Measurements from ENCODE around the gene PPIA. TPM values are rescaled to one million over a fixed set of nuclear protein-coding genes. Genes with fewer than 3 reads are reported as not detected.

Gene PPIA
- total and polyA plus RNA-seq, 2 donors (not counting 1 experiment from before 2014, with no cell fraction given), result 807 to 1,498 TPM

GRCh38 chr7:44757311-44757710 lies 39.2 kb upstream of the PPIA start:
- H3K4me1 ChIP-seq (ENCODE audit: control insufficient read depth in 2 of 2, insufficient read depth in 2 of 2, low read length in 2 of 2), result peaks cover 41 to 44% of the 10 kb centered on the region in 2 donors
- no peak overlapping the region for H3K27ac ChIP-seq (ENCODE audit: low read length in 2 of 2)
- H3K79me2 ChIP-seq (ENCODE audit: control insufficient read depth, insufficient read depth, low read length), result peaks cover 69% of the 10 kb centered on the region
- H3K9me3 ChIP-seq (ENCODE audit: control extremely low read depth in 1 of 3, control insufficient read depth in 2 of 3, insufficient read depth in 1 of 3, low read length in 2 of 3), result no peaks in the 10 kb centered on the region
- H3K4me3 Mint-ChIP-seq, result no peak overlapping the region
- no peak overlapping the region for H3K27ac Mint-ChIP-seq
- H4K20me1 ChIP-seq (ENCODE audit: control insufficient read depth, insufficient read depth, low read length, poor library complexity, severe bottlenecking), result peaks cover 77% of the 10 kb centered on the region
- H3K27me3 ChIP-seq (replicated peaks in 1 of 4; ENCODE audit: control extremely low read depth in 1 of 4, control insufficient read depth in 3 of 4, insufficient read depth in 4 of 4, low read length in 3 of 4), result no peaks in the 10 kb centered on the region
- no peaks in the 10 kb centered on the region for H3K9me3 Mint-ChIP-seq (ENCODE audit: insufficient read depth)
- intact Hi-C loops (cut with micrococcal nuclease), result no loop called here
- H3K4me1 Mint-ChIP-seq, result peaks cover 41% of the 10 kb centered on the region
- no peak overlapping the region for H3K9ac ChIP-seq (ENCODE audit: low read length)
- H3K4me2 ChIP-seq (replicated peaks; ENCODE audit: low read depth, low read length, poor library complexity, severe bottlenecking), result no peak overlapping the region
- H3K36me3 ChIP-seq (replicated peaks in 1 of 2; ENCODE audit: control extremely low read depth in 1 of 2, control insufficient read depth in 1 of 2, extremely low read depth in 1 of 2, insufficient read depth in 2 of 2, low read length in 1 of 2), result peaks cover 0 to 66% of the 10 kb centered on the region in 2 experiments
- ChIA-PET CTCF (no interaction called here), POLR2A (no interaction called here)
- DNase-seq (no peak), ATAC-seq (ENCODE audit: low read depth) (no peak)
- no peak overlapping the region for H3K4me3 ChIP-seq (ENCODE audit: control extremely low read depth in 1 of 5, extremely low read depth in 1 of 5, insufficient read depth in 1 of 5, low read depth in 2 of 5, low read length in 4 of 5)
- no peak overlapping the region for H2AFZ ChIP-seq (ENCODE audit: insufficient read depth, low read depth, low read length, poor library complexity, severe bottlenecking)
- 97% methylated on average over 10 of the region's 10 CpGs for WGBS (ENCODE audit: insufficient coverage)
- TF ChIP-seq, protein P1, sequence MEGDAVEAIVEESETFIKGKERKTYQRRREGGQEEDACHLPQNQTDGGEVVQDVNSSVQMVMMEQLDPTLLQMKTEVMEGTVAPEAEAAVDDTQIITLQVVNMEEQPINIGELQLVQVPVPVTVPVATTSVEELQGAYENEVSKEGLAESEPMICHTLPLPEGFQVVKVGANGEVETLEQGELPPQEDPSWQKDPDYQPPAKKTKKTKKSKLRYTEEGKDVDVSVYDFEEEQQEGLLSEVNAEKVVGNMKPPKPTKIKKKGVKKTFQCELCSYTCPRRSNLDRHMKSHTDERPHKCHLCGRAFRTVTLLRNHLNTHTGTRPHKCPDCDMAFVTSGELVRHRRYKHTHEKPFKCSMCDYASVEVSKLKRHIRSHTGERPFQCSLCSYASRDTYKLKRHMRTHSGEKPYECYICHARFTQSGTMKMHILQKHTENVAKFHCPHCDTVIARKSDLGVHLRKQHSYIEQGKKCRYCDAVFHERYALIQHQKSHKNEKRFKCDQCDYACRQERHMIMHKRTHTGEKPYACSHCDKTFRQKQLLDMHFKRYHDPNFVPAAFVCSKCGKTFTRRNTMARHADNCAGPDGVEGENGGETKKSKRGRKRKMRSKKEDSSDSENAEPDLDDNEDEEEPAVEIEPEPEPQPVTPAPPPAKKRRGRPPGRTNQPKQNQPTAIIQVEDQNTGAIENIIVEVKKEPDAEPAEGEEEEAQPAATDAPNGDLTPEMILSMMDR (IDR thresholded peaks at IDR 0.05), result no peak
- TF ChIP-seq EZH2 (IDR thresholded peaks at IDR 0.05; ENCODE audit: borderline replicate concordance, insufficient read depth, low read depth, low read length, poor library complexity, severe bottlenecking), result no peak
- H3K27me3 Mint-ChIP-seq, result no peaks in the 10 kb centered on the region

- H3K36me3 ChIP-seq (replicated peaks in 1 of 2; ENCODE audit: control extremely low read depth in 1 of 2, control insufficient read depth in 1 of 2, extremely low read depth in 1 of 2, insufficient read depth in 2 of 2, low read length in 1 of 2), result peaks cover 0 to 69% of the 10 kb centered on the region in 2 experiments
- POLR2A ChIA-PET, result no interaction called here
These were observed 38.7 kb upstream of the PPIA start for GRCh38 chr7:44757739-44758138.

More at GRCh38 chr7:44757739-44758138, 38.7 kb upstream of the PPIA start:
- H3K9me3 ChIP-seq (ENCODE audit: control extremely low read depth in 1 of 3, control insufficient read depth in 2 of 3, insufficient read depth in 1 of 3, low read length in 2 of 3), result no peaks in the 10 kb centered on the region
- 100% methylated on average over 5 of the region's 7 CpGs for WGBS (ENCODE audit: insufficient coverage)
- CTCF ChIA-PET, result no interaction called here
- Mint-ChIP-seq H3K4me3 (no peak overlapping the region), H3K9me3 (ENCODE audit: insufficient read depth) (no peaks in the 10 kb centered on the region), H3K27me3 (no peaks in the 10 kb centered on the region), H3K4me1 (peaks cover 37% of the 10 kb centered on the region), H3K27ac (no peak overlapping the region)
- H3K4me1 ChIP-seq (ENCODE audit: control insufficient read depth in 2 of 2, insufficient read depth in 2 of 2, low read length in 2 of 2), result peaks cover 37 to 39% of the 10 kb centered on the region in 2 donors
- DNase-seq (no peak), ATAC-seq (ENCODE audit: low read depth) (no peak)
- TF ChIP-seq, protein P1 (IDR thresholded peaks at IDR 0.05), result no peak
- TF ChIP-seq EZH2 (IDR thresholded peaks at IDR 0.05; ENCODE audit: borderline replicate concordance, insufficient read depth, low read depth, low read length, poor library complexity, severe bottlenecking), result no peak
- H3K4me2 ChIP-seq (replicated peaks; ENCODE audit: low read depth, low read length, poor library complexity, severe bottlenecking), result no peak overlapping the region
- no peak overlapping the region for H3K9ac ChIP-seq (ENCODE audit: low read length)
- no peak overlapping the region for H2AFZ ChIP-seq (ENCODE audit: insufficient read depth, low read depth, low read length, poor library complexity, severe bottlenecking)
- peaks cover 65% of the 10 kb centered on the region for H3K79me2 ChIP-seq (ENCODE audit: control insufficient read depth, insufficient read depth, low read length)
- no peak overlapping the region for H3K4me3 ChIP-seq (ENCODE audit: control extremely low read depth in 1 of 5, extremely low read depth in 1 of 5, insufficient read depth in 1 of 5, low read depth in 2 of 5, low read length in 4 of 5)
- intact Hi-C loops (cut with micrococcal nuclease), result no loop called here
- H3K27me3 ChIP-seq (replicated peaks in 1 of 4; ENCODE audit: control extremely low read depth in 1 of 4, control insufficient read depth in 3 of 4, insufficient read depth in 4 of 4, low read length in 3 of 4), result no peaks in the 10 kb centered on the region
- H4K20me1 ChIP-seq (ENCODE audit: control insufficient read depth, insufficient read depth, low read length, poor library complexity, severe bottlenecking), result peaks cover 81% of the 10 kb centered on the region
- no peak overlapping the region for H3K27ac ChIP-seq (ENCODE audit: low read length in 2 of 2)

All from B cell (primary cell).